HL-60 (cell line): ENCODE measurements around the gene SNAPC4.

ENCODE experiments used
- DNase-seq, 2 experiments: peaks; one replicate each; pipeline ENCODE4 v3.0.0-alpha.2; 2010 to 2020; ENCODE audit warnings: low read depth in 1 of 2, low spot score in 1 of 2
- H3K27ac ChIP-seq: fragments of 250-450 bp; sonication (Bioruptor Pico); replicated peaks from 2 replicates; pipeline ENCODE4 v1.5.1; 2020; ENCODE audit warnings: mild to moderate bottlenecking, moderate library complexity
- H3K27me3 ChIP-seq: fragments of 250-450 bp; sonication (Bioruptor Pico); 2 replicates; pipeline ENCODE4 v1.5.1; 2021; ENCODE audit warnings: mild to moderate bottlenecking, moderate library complexity; ENCODE audit not compliant: insufficient read depth, poor library complexity, severe bottlenecking
- H3K4me3 ChIP-seq: replicated peaks from 2 replicates; pipeline ENCODE4 v1.5.1; 2011; ENCODE audit warnings: mild to moderate bottlenecking, control low read depth, low read length; ENCODE audit not compliant: insufficient read depth
- CTCF ChIP-seq: IDR thresholded peaks from one replicate; pipeline ENCODE4 v1.5.1; 2011; ENCODE audit warnings: low read length, control low read depth, inconsistent platforms; ENCODE audit not compliant: insufficient read depth
- GABPA ChIP-seq: IDR thresholded peaks from 2 replicates; pipeline ENCODE4 v1.6.1; 2012; ENCODE audit warnings: low read depth
- POLR2AphosphoS5 ChIP-seq: IDR thresholded peaks from 2 replicates; pipeline ENCODE4 v1.6.1; 2012; ENCODE audit warnings: low read depth
- SPI1 ChIP-seq: IDR thresholded peaks from 2 replicates; pipeline ENCODE4 v1.6.1; 2012; ENCODE audit warnings: low read depth, mild to moderate bottlenecking, borderline replicate concordance
- TF ChIP-seq, protein P1 (sequence below): IDR thresholded peaks from 2 replicates; pipeline ENCODE4 v1.6.1; 2012; ENCODE audit warnings: low read depth; ENCODE audit not compliant: insufficient replicate concordance

The SNAPC4 gene

DNA sequence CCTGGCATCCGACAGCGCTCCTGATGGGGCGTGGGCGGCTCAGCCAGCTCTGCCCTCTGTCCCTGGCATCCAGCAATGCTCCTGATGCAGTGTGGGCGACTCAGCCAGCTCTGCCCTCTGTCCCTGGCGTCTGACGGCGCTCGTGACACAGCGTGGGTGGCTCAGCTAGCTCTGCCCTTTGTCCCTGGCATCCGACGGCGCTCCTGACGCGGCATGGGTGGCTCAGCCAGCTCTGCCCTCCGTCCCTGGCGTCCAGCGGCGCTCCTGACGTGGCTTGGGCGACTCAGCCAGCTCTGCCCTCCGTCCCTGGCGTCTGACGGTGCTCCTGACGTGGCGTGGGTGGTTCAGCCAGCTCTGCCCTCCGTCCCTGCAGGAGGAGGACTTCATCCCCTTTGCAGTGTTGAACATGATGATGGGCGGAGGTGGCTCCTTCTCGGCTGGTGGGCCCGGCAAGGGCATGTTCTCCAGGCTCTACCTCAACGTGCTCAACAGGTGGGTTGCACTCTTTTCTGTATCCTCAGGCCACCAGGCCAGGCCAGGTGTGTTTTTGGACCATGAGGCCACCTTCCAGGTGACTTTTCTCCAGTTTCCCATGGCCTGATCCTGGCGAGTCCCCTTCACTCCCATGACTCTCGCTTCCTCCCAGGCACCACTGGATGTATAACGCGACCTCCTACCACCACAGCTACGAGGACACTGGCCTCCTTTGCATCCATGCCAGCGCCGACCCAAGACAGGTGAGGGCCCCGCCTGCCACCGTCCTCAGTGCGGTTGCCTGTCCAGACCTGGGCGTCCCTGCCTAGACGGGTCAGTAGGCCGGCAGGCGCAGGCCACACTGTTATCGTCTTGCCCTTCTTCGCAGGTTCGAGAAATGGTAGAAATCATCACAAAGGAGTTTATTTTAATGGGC, 18.5 kb upstream of the SNAPC4 start:
- no peak for DNase-seq
- TF ChIP-seq CTCF = no peak
- TF ChIP-seq, protein P1, sequence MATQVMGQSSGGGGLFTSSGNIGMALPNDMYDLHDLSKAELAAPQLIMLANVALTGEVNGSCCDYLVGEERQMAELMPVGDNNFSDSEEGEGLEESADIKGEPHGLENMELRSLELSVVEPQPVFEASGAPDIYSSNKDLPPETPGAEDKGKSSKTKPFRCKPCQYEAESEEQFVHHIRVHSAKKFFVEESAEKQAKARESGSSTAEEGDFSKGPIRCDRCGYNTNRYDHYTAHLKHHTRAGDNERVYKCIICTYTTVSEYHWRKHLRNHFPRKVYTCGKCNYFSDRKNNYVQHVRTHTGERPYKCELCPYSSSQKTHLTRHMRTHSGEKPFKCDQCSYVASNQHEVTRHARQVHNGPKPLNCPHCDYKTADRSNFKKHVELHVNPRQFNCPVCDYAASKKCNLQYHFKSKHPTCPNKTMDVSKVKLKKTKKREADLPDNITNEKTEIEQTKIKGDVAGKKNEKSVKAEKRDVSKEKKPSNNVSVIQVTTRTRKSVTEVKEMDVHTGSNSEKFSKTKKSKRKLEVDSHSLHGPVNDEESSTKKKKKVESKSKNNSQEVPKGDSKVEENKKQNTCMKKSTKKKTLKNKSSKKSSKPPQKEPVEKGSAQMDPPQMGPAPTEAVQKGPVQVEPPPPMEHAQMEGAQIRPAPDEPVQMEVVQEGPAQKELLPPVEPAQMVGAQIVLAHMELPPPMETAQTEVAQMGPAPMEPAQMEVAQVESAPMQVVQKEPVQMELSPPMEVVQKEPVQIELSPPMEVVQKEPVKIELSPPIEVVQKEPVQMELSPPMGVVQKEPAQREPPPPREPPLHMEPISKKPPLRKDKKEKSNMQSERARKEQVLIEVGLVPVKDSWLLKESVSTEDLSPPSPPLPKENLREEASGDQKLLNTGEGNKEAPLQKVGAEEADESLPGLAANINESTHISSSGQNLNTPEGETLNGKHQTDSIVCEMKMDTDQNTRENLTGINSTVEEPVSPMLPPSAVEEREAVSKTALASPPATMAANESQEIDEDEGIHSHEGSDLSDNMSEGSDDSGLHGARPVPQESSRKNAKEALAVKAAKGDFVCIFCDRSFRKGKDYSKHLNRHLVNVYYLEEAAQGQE = no peak
- TF ChIP-seq GABPA = no peak
- no peak for TF ChIP-seq SPI1
- no peak for TF ChIP-seq POLR2AphosphoS5
- no peak overlapping the region for H3K4me3 ChIP-seq
- H3K27ac ChIP-seq = no peak overlapping the region
- no peaks in the 10 kb centered on the region for H3K27me3 ChIP-seq

- Histone ChIP-seq H3K27ac (no peak overlapping the region), H3K27me3 (no peaks in the 10 kb centered on the region), H3K4me3 (no peak overlapping the region)
- TF ChIP-seq, protein P1 = no peak
- TF ChIP-seq POLR2AphosphoS5 = 0 out of 2 replicates have a peak, but pooled peaks have one; percentile 23
- no peak for DNase-seq
Observed at GRCh38 chr9:136416914-136417313, 16.9 kb upstream of the SNAPC4 start.

- no peak for TF ChIP-seq POLR2AphosphoS5
- TF ChIP-seq GABPA = no peak
- no peak overlapping the region for H3K4me3 ChIP-seq
- no peak for DNase-seq
- H3K27ac ChIP-seq = no peak overlapping the region
- no peaks in the 10 kb centered on the region for H3K27me3 ChIP-seq
Observed at GRCh38 chr9:136416427-136416826, 16.5 kb upstream of the SNAPC4 start.

DNA sequence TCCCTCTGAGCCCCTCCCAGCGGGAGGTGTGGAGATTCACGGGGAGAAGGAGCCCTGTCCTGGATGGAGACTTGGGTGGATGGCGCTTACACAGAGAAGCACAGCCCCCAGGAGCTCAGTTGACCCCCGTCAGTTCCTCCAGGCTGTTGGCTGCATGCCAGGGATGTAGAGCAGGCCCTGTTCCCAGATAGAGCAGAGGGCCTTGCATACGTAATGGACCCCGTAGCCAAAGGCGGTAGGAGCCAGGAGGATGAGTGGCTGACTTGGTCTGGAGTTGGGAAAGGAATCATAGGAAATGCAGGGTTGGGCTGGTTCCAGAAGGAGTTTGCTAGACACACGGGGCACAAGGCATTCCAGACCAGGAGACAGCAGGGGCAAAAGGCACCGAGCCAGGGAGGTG, 13.0 kb upstream of the SNAPC4 start:
- Histone ChIP-seq H3K27ac (no peak overlapping the region), H3K27me3 (no peaks in the 10 kb centered on the region), H3K4me3 (no peak overlapping the region)
- TF ChIP-seq, protein P1 = no peak
- no peak for TF ChIP-seq GABPA
- no peak for TF ChIP-seq SPI1
- TF ChIP-seq POLR2AphosphoS5 = no peak
- no peak for TF ChIP-seq CTCF
- DNase-seq = no peak
